Left cardiac atrium (tissue), 4 donors: Measurements from ENCODE around the gene ARPC5L. TPM values are rescaled to one million over a fixed set of nuclear protein-coding genes. Genes with fewer than 3 reads are reported as not detected.
"Not testable (repeated sequence)": the region's sequence is repeated elsewhere in the genome, so short reads cannot be mapped to it uniquely, and the experiment has no call there.

ENCODE experiments used
- ATAC-seq, 2 donors: fragments of 200-7000 bp; cut with Tn5 transposase; one replicate each; pipeline ENCODE4 v1.9.1; 2020; ENCODE audit warnings: mild to moderate bottlenecking in 2 of 2, moderate library complexity in 2 of 2
- DNase-seq: peaks from one replicate; pipeline ENCODE4 v3.0.0-alpha.2; 2020
- intact Hi-C, 2 donors: fragments of 100-400 bp; cut with DNase I; formaldehyde crosslinking; loops; one replicate each; pipeline versions ENCODE4 v1.14.1 to v1.15.1; 2022 to 2023
- total RNA-seq, 2 donors: library from RNA; stranded (reverse); fragmentation: NEBNext Ultra II Directional; extraction: Animal tissue kit (Norgen Biotek cat#: 25700); gene quantifications; one replicate each; pipeline ENCODE4 v1.2.1, GENCODE V29; 2021
- donor health status: DM: no; HTN: yes; CAD: no.
- donor health status: DM: no; HTN: yes; CAD: no; lungs with severe emphysema.
- donor health status: DM: yes; HTN: yes; CAD: no.
- donor health status: Dilated cardiomyopathy.

ARPC5L gene
- total RNA-seq, 2 donors from 2014 or later: 31.3 to 41.6 TPM

GRCh38 chr9:124920394-124920793 is 58.5 kb downstream of the ARPC5L start:
- DNase-seq, ATAC-seq, intact Hi-C loops: not testable (repeated sequence)

Other genes starting within 250 kb of the ARPC5L start
- gene NR6A1, start 90.8 kb upstream of the ARPC5L start, total RNA-seq: 1 to 10 TPM; 1.2 to 1.3 TPM
- 10 to 100 TPM; 19.4 to 24.6 TPM for gene OLFML2A, start 85.0 kb upstream of the ARPC5L start, total RNA-seq
- not detected for gene WDR38, start 8.7 kb upstream of the ARPC5L start, total RNA-seq
- gene RPL35, start 173 bp upstream of the ARPC5L start, total RNA-seq: 100 to 1,000 TPM; 814 to 826 TPM
- gene GOLGA1, start 79.0 kb downstream of the ARPC5L start, total RNA-seq: 10 to 100 TPM; 17.8 to 18.9 TPM